Retina (tissue), 1 donor: ENCODE results near the gene TCF7L1.
A peak's percentile ranks its signal among the peaks of the same experiment; 100 is the strongest.

Experiments
- DNase-seq: peaks from one replicate; pipeline ENCODE4 v3.0.0-alpha.2; 2016

Gene TCF7L1

GRCh38 chr2:85231952-85232351 lies 98.8 kb downstream of the TCF7L1 start:
- DNase-seq: no peak

GRCh38 chr2:85234868-85235267 lies 101.7 kb downstream of the TCF7L1 start:
- DNase-seq: peak; percentile 76

- no peak for DNase-seq
These were observed 102.1 kb downstream of the TCF7L1 start for GRCh38 chr2:85235281-85235680.

GRCh38 chr2:85236084-85236483 lies 102.9 kb downstream of the TCF7L1 start:
- DNase-seq: no peak

GRCh38 chr2:85237849-85238565 lies 104.8 kb downstream of the TCF7L1 start:
- DNase-seq: peak; percentile 7

- DNase-seq: no peak
These were observed 105.4 kb downstream of the TCF7L1 start for GRCh38 chr2:85238607-85239006.

GRCh38 chr2:85239102-85239501 lies 105.9 kb downstream of the TCF7L1 start:
- DNase-seq: no peak

- no peak for DNase-seq
These were observed 106.9 kb downstream of the TCF7L1 start for GRCh38 chr2:85240055-85240454.

- no peak for DNase-seq
These were observed 109.1 kb downstream of the TCF7L1 start for GRCh38 chr2:85242321-85242720.

GRCh38 chr2:85243101-85244072 lies 110.2 kb downstream of the TCF7L1 start:
- DNase-seq: no peak

GRCh38 chr2:85244828-85245227 lies 111.6 kb downstream of the TCF7L1 start:
- DNase-seq: no peak

- no peak for DNase-seq
These were observed 112.7 kb downstream of the TCF7L1 start for GRCh38 chr2:85245891-85246290.

- no peak for DNase-seq
These were observed 113.2 kb downstream of the TCF7L1 start for GRCh38 chr2:85246348-85246747.

GRCh38 chr2:85247610-85248009 lies 114.4 kb downstream of the TCF7L1 start:
- no peak for DNase-seq

GRCh38 chr2:85248773-85249509 lies 115.7 kb downstream of the TCF7L1 start:
- DNase-seq: no peak

- DNase-seq: no peak
These were observed 116.9 kb downstream of the TCF7L1 start for GRCh38 chr2:85250045-85250444.

- no peak for DNase-seq
These were observed 118.0 kb downstream of the TCF7L1 start for GRCh38 chr2:85251070-85251616.

- no peak for DNase-seq
These were observed 120.7 kb downstream of the TCF7L1 start for GRCh38 chr2:85253890-85254289.

GRCh38 chr2:85254540-85255300 lies 121.5 kb downstream of the TCF7L1 start:
- no peak for DNase-seq

GRCh38 chr2:85255456-85255812 lies 122.2 kb downstream of the TCF7L1 start:
- no peak for DNase-seq

GRCh38 chr2:85255813-85256594 lies 122.8 kb downstream of the TCF7L1 start:
- DNase-seq: peak; percentile 90
